Dermis blood vessel endothelial cell (primary cell): ENCODE measurements around the gene GALNT1. TPM values are rescaled to one million over a fixed set of nuclear protein-coding genes. Genes with fewer than 3 reads are reported as not detected.
"Not testable (repeated sequence)": the region's sequence is repeated elsewhere in the genome, so short reads cannot be mapped to it uniquely, and the experiment has no call there.

Source experiments
- DNase-seq: peaks from one replicate; pipeline ENCODE4 v3.0.0; 2010
- total RNA-seq: library from RNA; depleted of rRNA; stranded (reverse); fragments of >200 nt; gene quantifications from 2 replicates; pipeline ENCODE4 v1.2.3, GENCODE V29; 2014

Gene GALNT1
- 317 and 436 TPM in 2 replicates for total RNA-seq

- DNase-seq = peak; percentile 24
These were observed at the start of gene GALNT1 for GRCh38 chr18:35581546-35581897. TSS of gene GALNT1 (plus strand) at chr18:35581740. CDS start at chr18:35654663, 72,923 bp downstream.

DNA sequence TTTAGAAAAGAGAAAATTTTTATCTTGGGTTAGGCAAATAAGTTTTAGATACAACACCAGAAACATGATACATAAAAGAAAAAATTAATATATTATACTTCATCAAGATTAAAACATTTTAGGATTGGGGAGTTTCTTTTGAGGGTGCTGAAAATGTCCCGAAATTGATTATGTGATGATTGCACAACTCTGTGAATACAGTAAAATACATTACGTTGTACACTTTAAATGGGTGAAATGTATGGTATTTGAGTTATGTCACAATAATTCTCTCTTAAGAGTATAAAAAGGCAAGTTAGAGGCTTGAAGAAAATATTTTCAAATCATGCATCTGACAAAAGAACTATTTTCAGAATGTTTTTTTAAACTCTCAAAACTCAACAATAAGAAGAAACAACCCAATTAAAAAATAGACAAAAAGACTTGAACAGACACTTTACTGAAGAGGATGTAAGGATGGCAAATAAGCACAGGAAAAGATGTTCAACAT lies 47.6 kb upstream of the GALNT1 start:
- no peak for DNase-seq

DNA sequence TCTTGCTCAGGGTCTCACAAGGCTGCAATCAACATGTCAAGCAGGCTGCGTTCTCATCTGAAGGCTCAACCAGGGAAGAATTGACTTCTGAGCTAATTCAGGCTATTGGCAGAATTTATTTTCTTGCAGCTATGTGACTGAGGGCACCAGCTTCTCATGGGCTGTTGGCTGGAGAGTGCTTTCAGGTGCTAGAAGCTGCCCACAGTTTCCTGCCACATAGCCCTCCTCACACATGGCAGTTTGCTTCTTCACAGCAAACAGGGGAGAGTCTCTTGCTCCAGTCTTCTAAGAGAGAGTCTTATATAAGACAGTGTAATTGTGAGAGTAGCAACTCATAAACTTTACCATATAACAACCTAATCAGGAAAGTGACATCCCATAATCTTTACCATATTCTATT lies 46.2 kb upstream of the GALNT1 start:
- no peak for DNase-seq

DNA sequence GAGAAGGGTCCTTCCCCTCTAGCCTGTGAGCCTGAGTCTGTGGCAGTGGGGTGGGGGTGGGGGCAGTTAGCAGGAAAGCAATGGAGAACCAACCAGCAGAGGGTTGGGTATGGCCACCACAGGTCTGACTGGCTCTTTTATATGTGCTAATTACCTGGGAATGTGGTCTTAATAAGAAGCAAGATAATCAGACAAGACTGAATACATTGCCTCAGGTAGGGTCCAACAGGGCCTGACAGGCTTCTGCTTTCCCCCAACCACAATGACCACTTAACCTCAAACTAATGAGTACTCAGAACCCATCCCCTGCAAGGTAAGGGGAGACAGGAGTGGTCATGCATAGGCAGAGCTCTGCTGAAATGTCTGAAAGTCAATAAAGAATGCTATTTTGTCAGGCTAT lies 39.2 kb upstream of the GALNT1 start:
- no peak for DNase-seq

DNA sequence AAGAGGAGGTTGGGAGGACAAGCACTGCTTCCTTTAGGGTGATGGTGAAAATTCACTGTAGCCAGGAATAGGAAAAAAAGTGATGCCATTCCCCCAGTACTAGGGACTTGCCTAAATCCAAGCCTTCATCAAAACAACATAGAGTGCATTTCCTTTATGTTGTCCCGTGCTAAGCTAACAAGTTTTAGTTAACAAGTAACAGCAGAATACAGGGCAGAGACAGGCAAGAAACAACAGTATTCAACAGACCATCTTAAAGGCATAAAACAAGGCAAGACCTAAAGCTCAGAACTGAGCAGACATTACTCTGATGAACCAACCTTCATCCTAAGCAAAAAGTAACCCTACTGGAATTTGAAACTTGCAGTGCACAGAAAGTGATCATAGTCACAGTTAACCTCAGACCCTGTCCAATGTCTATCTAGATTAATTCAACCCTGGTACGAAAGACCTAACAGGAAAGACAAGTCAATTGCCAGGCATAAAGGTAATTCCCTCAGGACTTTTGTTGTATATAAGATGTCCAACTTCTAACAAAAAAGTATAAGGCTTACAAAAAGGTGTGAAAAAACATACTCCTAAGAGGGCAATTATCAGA lies 34.4 kb upstream of the GALNT1 start:
- DNase-seq = no peak

DNA sequence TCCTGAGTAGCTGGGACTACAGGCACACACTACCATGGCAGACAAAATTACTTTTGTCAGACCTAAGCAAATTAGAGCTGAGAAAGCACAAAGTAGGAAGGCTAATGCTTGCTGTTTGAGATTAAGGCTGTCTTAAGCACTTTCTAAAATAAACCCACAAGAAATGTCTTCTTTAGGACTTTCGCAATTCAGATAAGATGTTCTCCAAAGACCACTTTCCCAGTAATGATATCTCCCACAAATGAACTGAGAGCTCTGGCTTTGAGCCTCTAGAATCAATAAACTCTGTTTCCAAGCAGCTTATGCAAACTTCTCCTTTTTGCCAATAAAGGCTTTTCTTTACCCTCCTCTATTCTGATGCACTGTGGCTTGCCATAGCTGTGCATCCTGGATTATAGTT lies 32.0 kb upstream of the GALNT1 start:
- no peak for DNase-seq

GRCh38 chr18:35553300-35553699 lies 28.2 kb upstream of the GALNT1 start:
- DNase-seq = no peak

GRCh38 chr18:35555538-35555937 lies 26.0 kb upstream of the GALNT1 start:
- DNase-seq = not testable (repeated sequence)

DNA sequence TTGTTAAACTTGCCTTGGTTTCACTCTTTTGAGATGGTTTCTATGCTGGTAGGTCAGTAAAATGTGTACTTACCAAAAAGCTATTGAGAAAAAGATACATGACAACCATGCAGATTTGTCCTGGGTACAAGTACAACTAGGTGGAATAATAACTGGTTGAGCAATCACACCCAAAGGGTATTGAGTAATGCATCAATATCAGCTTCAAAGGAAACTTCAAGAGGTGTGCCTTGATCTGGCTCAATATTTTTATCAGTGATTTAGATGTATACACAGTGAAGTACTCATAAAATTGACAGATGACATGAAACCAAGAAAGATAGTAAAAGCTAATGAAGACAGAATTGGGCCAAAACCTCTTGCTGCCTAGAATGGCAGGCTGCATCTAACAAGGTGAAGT lies 21.7 kb upstream of the GALNT1 start:
- no peak for DNase-seq

- DNase-seq = no peak
These were observed 16.6 kb upstream of the GALNT1 start for GRCh38 chr18:35564795-35565453.

DNA sequence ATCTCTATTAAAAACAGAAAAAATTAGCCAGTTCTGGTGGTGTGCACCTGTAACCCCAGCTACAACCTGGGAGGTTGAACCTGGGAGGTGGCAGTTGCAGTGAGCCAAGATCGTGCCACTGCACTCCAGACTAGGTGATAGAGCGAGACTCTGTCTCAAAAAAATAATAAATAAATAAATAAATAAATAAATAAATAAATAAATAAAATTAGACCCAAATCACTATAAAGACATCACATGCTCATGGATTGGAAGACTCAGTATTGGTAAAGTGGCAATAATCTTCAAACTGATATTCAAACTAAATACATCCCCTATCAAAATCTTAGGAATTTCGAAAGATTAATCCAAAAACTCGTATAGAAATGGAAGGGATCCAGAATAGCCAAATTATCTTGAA lies 15.5 kb upstream of the GALNT1 start:
- DNase-seq = no peak

GRCh38 chr18:35570182-35570581 lies 11.4 kb upstream of the GALNT1 start:
- DNase-seq = no peak

GRCh38 chr18:35571138-35571537 lies 10.4 kb upstream of the GALNT1 start:
- no peak for DNase-seq

- no peak for DNase-seq
These were observed 8.9 kb upstream of the GALNT1 start for GRCh38 chr18:35572644-35573043.

- DNase-seq = no peak
These were observed 8.0 kb upstream of the GALNT1 start for GRCh38 chr18:35573531-35573930.

- DNase-seq = not testable (repeated sequence)
These were observed 5.2 kb upstream of the GALNT1 start for GRCh38 chr18:35576240-35576845.

GRCh38 chr18:35577045-35577848 lies 4.3 kb upstream of the GALNT1 start:
- DNase-seq = no peak

GRCh38 chr18:35578481-35578880 lies 3.1 kb upstream of the GALNT1 start:
- DNase-seq = no peak

GRCh38 chr18:35578936-35579335 lies 2.6 kb upstream of the GALNT1 start:
- no peak for DNase-seq

DNA sequence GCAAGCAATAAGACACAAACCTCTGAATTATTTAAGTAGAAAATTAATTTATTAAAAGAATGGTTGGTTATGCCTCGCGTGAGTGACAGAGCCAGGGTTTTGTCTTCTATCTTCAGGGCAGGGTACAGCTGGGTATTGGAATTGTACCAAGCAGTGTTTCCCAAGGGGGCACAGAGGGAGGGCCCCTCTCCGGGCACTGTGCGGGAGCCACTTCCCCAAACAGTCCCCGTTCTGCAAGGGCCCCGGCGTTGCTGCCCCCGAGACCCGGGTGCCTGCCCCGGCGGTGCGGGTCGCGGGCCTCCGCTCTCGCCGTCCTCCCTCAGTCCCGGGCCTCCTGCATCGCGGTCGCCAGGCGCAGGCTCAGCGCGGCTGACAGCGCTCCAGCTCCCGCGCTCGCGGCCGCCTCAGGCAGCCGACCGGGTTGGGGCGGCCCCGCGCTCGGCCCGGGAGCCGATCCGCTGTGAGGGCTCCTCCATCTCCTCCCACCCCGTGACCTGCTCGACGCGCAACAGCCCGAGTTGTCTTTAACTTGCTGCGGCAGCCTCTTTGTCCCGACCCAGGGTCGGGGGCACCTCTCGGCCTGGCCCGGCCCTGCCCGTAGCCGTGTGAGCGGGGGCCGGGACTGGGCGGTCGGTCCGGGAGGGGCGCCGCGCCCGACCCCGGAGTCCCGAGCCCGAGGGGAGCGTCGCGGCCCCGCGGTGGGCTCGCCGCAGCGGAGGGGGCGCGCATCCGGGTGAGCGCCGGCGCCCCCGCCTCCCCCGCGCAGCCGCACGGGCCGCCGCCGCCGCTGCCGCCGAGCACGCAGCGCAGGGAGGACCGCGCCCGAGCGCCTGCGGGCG lies 620 bp upstream of the GALNT1 start:
- DNase-seq = peak; percentile 68

DNA sequence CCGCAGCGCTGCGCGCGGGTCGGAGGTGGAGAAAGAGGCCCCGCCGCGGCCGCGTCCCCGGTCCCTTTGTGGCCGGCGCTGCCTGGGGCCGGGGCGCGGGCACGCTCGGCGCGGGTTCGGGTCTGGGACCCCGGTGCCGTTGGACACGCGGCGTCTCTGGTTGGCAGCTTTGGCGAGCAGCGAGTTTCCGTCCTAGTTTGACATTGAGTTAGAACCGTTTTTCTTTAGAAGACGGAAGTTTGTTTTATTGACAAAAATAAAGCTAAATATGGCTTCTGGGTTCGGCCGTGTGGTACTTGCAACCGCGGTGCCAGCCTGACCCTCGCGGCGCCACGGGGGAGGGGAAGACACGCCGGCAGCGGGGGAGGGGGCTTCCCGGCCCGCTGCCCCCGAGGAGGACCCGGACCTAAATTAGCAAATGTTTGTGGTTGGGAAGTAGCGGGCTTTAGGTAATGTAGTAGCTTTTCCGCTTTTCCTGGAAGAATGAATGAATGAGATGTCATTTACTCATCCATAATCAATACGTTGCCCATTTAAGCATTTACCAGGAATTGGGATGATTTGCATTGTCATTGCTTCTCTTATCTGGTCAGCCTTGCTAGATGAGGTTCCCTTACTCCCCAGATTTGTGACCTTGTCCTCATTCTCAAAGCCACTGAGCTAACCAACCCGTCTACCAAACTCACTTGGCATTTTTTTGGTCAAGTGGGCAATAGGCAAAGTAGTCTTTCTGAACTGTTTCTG lies 530 bp downstream of the GALNT1 start:
- peak; percentile 23 for DNase-seq
